Measurements from ENCODE around the gene NOP53. TPM values are rescaled to one million over a fixed set of nuclear protein-coding genes. Genes with fewer than 3 reads are reported as not detected.

NOP53 gene
- total and polyA plus RNA-seq, 2 experiments from 2014 or later = 167 to 192 TPM

GRCh38 chr19:47696635-47697034 lies 48.7 kb upstream of the NOP53 start:
- Histone ChIP-seq H3K36me3 (ENCODE audit: insufficient read depth) (peaks cover 10% of the 10 kb centered on the region), H3K27me3 (ENCODE audit: insufficient read depth) (no peaks in the 10 kb centered on the region), H3K79me2 (replicated peaks; ENCODE audit: insufficient read depth) (no peaks in the 10 kb centered on the region), H4K20me1 (replicated peaks; ENCODE audit: insufficient read depth) (peaks cover 7% of the 10 kb centered on the region), H3K4me3 (no peak overlapping the region), H3F3A (replicated peaks; ENCODE audit: low read depth) (peaks cover 9% of the 10 kb centered on the region; the same call in 1 of the 2 replicates), H3K4me2 (no peak overlapping the region), H3K9me2 (ENCODE audit: insufficient read depth) (no peaks in the 10 kb centered on the region), H2AFZ (no peak overlapping the region), H3K4me1 (ENCODE audit: insufficient read depth) (no peaks in the 10 kb centered on the region), H3K27ac (ENCODE audit: low read depth) (no peak overlapping the region)
- TF ChIP-seq ZNF331 (CRISPR knock-in tag; IDR thresholded peaks at IDR 0.05; ENCODE audit: low read depth) = no peak
- no peak for TF ChIP-seq POLR2AphosphoS5 (IDR thresholded peaks at IDR 0.05; ENCODE audit: low read depth)
- TF ChIP-seq NANOG (IDR thresholded peaks at IDR 0.05; ENCODE audit: borderline replicate concordance) = no peak
- TF ChIP-seq CREB1 (CRISPR knock-in tag; IDR thresholded peaks at IDR 0.05; ENCODE audit: low read depth) = no peak
- no peak for TF ChIP-seq EZH2 (IDR thresholded peaks at IDR 0.05; ENCODE audit: low read depth, unreplicated experiment)
- ATAC-seq = no peak
- Mint-ChIP-seq H3K4me3 (no peak overlapping the region), H3K4me1 (peaks cover 7% of the 10 kb centered on the region), H3K36me3 (ENCODE audit: low read depth) (peaks cover 28% of the 10 kb centered on the region), H3K9me3 (no peaks in the 10 kb centered on the region), H3K27ac (no peak overlapping the region), H3K27me3 (ENCODE audit: insufficient read depth, low read depth, poor library complexity) (peaks cover 13% of the 10 kb centered on the region)
- no peak for DNase-seq (ENCODE audit: low spot score)

- H3K4me2 ChIP-seq = no peak overlapping the region
- H3K27ac Mint-ChIP-seq = peak overlapping the region; percentile 93
- peaks cover 24% of the 10 kb centered on the region for H3K36me3 Mint-ChIP-seq (ENCODE audit: low read depth)
- TF ChIP-seq POLR2AphosphoS5 (IDR thresholded peaks at IDR 0.05; ENCODE audit: low read depth) (0 out of 2 replicates have a peak, but pooled peaks have one; percentile 25), ZNF331 (CRISPR knock-in tag; IDR thresholded peaks at IDR 0.05; ENCODE audit: low read depth) (no peak), ZNF462 (CRISPR knock-in tag; IDR thresholded peaks at IDR 0.05) (no peak), ETS1 (IDR thresholded peaks at IDR 0.05) (no peak), REST (IDR thresholded peaks at IDR 0.05; ENCODE audit: unreplicated experiment) (peak; percentile 18), CREB1 (CRISPR knock-in tag; IDR thresholded peaks at IDR 0.05; ENCODE audit: low read depth) (no peak), ZNF114 (CRISPR knock-in tag; IDR thresholded peaks at IDR 0.05) (no peak)
Observed at GRCh38 chr19:47697863-47698609, 47.3 kb upstream of the NOP53 start.

More at GRCh38 chr19:47697863-47698609, 47.3 kb upstream of the NOP53 start:
- DNase-seq (ENCODE audit: low spot score) = peak; percentile 95
- Mint-ChIP-seq H3K9me3 (no peaks in the 10 kb centered on the region), H3K4me3 (no peak overlapping the region), H3K4me1 (peaks cover 10% of the 10 kb centered on the region), H3K27me3 (ENCODE audit: insufficient read depth, low read depth, poor library complexity) (peaks cover 18% of the 10 kb centered on the region)
- Histone ChIP-seq H3K4me1 (ENCODE audit: insufficient read depth) (no peaks in the 10 kb centered on the region), H3K27ac (ENCODE audit: low read depth) (peak overlapping the region; percentile 71; the same call in 1 of the 2 replicates), H2AFZ (no peak overlapping the region), H3K9me2 (ENCODE audit: insufficient read depth) (no peaks in the 10 kb centered on the region), H3K4me3 (no peak overlapping the region), H4K20me1 (replicated peaks; ENCODE audit: insufficient read depth) (peaks cover 4% of the 10 kb centered on the region), H3F3A (replicated peaks; ENCODE audit: low read depth) (peaks cover 9% of the 10 kb centered on the region; the same call in 1 of the 2 replicates), H3K27me3 (ENCODE audit: insufficient read depth) (no peaks in the 10 kb centered on the region), H3K36me3 (ENCODE audit: insufficient read depth) (peaks cover 10% of the 10 kb centered on the region), H3K79me2 (replicated peaks; ENCODE audit: insufficient read depth) (no peaks in the 10 kb centered on the region)
- peak; percentile 82 for ATAC-seq
